ENCODE data around the gene ALPK1. TPM values are rescaled to one million over a fixed set of nuclear protein-coding genes. Genes with fewer than 3 reads are reported as not detected.

ALPK1 gene
- polyA plus RNA-seq, 1 of the 3 experiments (the other 2 are of a cell fraction), result 2.8 TPM

GRCh38 chr4:112422644-112423043 lies 125.5 kb downstream of the ALPK1 start:
- CTCF ChIA-PET, result no interaction called here

GRCh38 chr4:112423591-112423990 lies 126.4 kb downstream of the ALPK1 start:
- H3K9me2 ChIP-seq, result no peaks in the 10 kb centered on the region
- ChIA-PET CTCF (no interaction called here), POLR2A (no interaction called here)
- no peak overlapping the region for H3K4me2 ChIP-seq
- no peak overlapping the region for H3K9ac ChIP-seq
- H2AFZ ChIP-seq (ENCODE audit: low read depth), result no peak overlapping the region
- H4K20me1 ChIP-seq (ENCODE audit: insufficient read depth), result no peaks in the 10 kb centered on the region
- WGBS (ENCODE audit: low lambda C conversion rate), result 100% methylated on average over 1 of the region's 1 CpG
- no peak overlapping the region for H3K4me3 ChIP-seq (ENCODE audit: low read depth in 2 of 2, low read length in 1 of 2)
- no peaks in the 10 kb centered on the region for H3K36me3 ChIP-seq (replicated peaks in 1 of 2; ENCODE audit: control insufficient read depth in 1 of 2, insufficient read depth in 2 of 2, low read length in 1 of 2)
- H3K9me3 ChIP-seq, result no peaks in the 10 kb centered on the region
- H3K27ac ChIP-seq (ENCODE audit: low read depth in 2 of 2, low read length in 1 of 2), result no peak overlapping the region
- H3K79me2 ChIP-seq (ENCODE audit: insufficient read depth), result no peaks in the 10 kb centered on the region
- no peaks in the 10 kb centered on the region for H3F3A ChIP-seq (replicated peaks; ENCODE audit: insufficient read depth)
- no peak for TF ChIP-seq RFX5 (IDR thresholded peaks at IDR 0.05; ENCODE audit: low read length)
- TF ChIP-seq USF2 (IDR thresholded peaks at IDR 0.05; ENCODE audit: borderline replicate concordance, low read depth, low read length), result no peak
- DNase-seq, result no peak
- no peaks in the 10 kb centered on the region for H3K27me3 ChIP-seq (ENCODE audit: insufficient read depth)
- H3K4me1 ChIP-seq (ENCODE audit: control insufficient read depth in 1 of 2, insufficient read depth in 2 of 2, low read depth in 1 of 2, low read length in 1 of 2), result no peaks in the 10 kb centered on the region

More at GRCh38 chr4:112422644-112423043, 125.5 kb downstream of the ALPK1 start:
- no peaks in the 10 kb centered on the region for H3K9me3 ChIP-seq
- H3K27me3 ChIP-seq (ENCODE audit: insufficient read depth), result no peaks in the 10 kb centered on the region
- no peak overlapping the region for H3K4me3 ChIP-seq (ENCODE audit: low read depth in 2 of 2, low read length in 1 of 2)
- no peaks in the 10 kb centered on the region for H3K4me1 ChIP-seq (ENCODE audit: control insufficient read depth in 1 of 2, insufficient read depth in 2 of 2, low read depth in 1 of 2, low read length in 1 of 2)
- H3K4me2 ChIP-seq, result no peak overlapping the region
- 60% methylated on average over 1 of the region's 2 CpGs for WGBS (ENCODE audit: low lambda C conversion rate)
- H3K9ac ChIP-seq, result no peak overlapping the region
- no peak overlapping the region for H3K27ac ChIP-seq (ENCODE audit: low read depth in 2 of 2, low read length in 1 of 2)
- H3K79me2 ChIP-seq (ENCODE audit: insufficient read depth), result no peaks in the 10 kb centered on the region
- no peaks in the 10 kb centered on the region for H3K9me2 ChIP-seq
- no peaks in the 10 kb centered on the region for H3F3A ChIP-seq (replicated peaks; ENCODE audit: insufficient read depth)
- DNase-seq, result no peak
- POLR2A ChIA-PET, result no interaction called here
- TF ChIP-seq MAX (IDR thresholded peaks at IDR 0.05; ENCODE audit: low read depth), result no peak
- TF ChIP-seq FOXM1 (IDR thresholded peaks at IDR 0.05; ENCODE audit: low read depth), result no peak
- no peak for TF ChIP-seq NRF1 (IDR thresholded peaks at IDR 0.05; ENCODE audit: low read depth, low read length)
- no peaks in the 10 kb centered on the region for H3K36me3 ChIP-seq (replicated peaks in 1 of 2; ENCODE audit: control insufficient read depth in 1 of 2, insufficient read depth in 2 of 2, low read length in 1 of 2)
- H2AFZ ChIP-seq (ENCODE audit: low read depth), result no peak overlapping the region
- H4K20me1 ChIP-seq (ENCODE audit: insufficient read depth), result no peaks in the 10 kb centered on the region

- TF ChIP-seq PBX3 (IDR thresholded peaks at IDR 0.05) (no peak), ELF1 (IDR thresholded peaks at IDR 0.05) (no peak), TAF1 (IDR thresholded peaks at IDR 0.05; ENCODE audit: borderline replicate concordance, low read depth, low read length) (no peak), NRF1 (IDR thresholded peaks at IDR 0.05; ENCODE audit: low read depth, low read length) (no peak), EZH2phosphoT487 (IDR thresholded peaks at IDR 0.05; ENCODE audit: borderline replicate concordance, low read depth) (no peak), SMC3 (IDR thresholded peaks at IDR 0.05; ENCODE audit: low read depth, low read length) (no peak), FOSL2 (IDR thresholded peaks at IDR 0.05; ENCODE audit: borderline replicate concordance, low read depth) (no peak), MEF2A (IDR thresholded peaks at IDR 0.05; ENCODE audit: borderline replicate concordance, low read depth) (no peak), YY1 (IDR thresholded peaks at IDR 0.05; ENCODE audit: low read depth) (no peak), USF2 (IDR thresholded peaks at IDR 0.05; ENCODE audit: borderline replicate concordance, low read depth, low read length) (no peak), CHD2 (IDR thresholded peaks at IDR 0.05; ENCODE audit: low read length, partially characterized antibody) (no peak), REST (IDR thresholded peaks at IDR 0.05; ENCODE audit: low read depth, low read length) (no peak)
- H3K9me2 ChIP-seq, result no peaks in the 10 kb centered on the region
- H3K27me3 ChIP-seq (ENCODE audit: insufficient read depth), result no peaks in the 10 kb centered on the region
- H3K9ac ChIP-seq, result no peak overlapping the region
- no peaks in the 10 kb centered on the region for H3K4me1 ChIP-seq (ENCODE audit: control insufficient read depth in 1 of 2, insufficient read depth in 2 of 2, low read depth in 1 of 2, low read length in 1 of 2)
- POLR2A ChIA-PET, result no interaction called here
- no peak for DNase-seq
- CTCF ChIA-PET, result no interaction called here
- H3K4me3 ChIP-seq (ENCODE audit: low read depth in 2 of 2, low read length in 1 of 2), result no peak overlapping the region
- H3K27ac ChIP-seq (ENCODE audit: low read depth in 2 of 2, low read length in 1 of 2), result no peak overlapping the region
- H3K79me2 ChIP-seq (ENCODE audit: insufficient read depth), result no peaks in the 10 kb centered on the region
- no peak overlapping the region for H2AFZ ChIP-seq (ENCODE audit: low read depth)
- H4K20me1 ChIP-seq (ENCODE audit: insufficient read depth), result no peaks in the 10 kb centered on the region
- no peaks in the 10 kb centered on the region for H3F3A ChIP-seq (replicated peaks; ENCODE audit: insufficient read depth)
- 90% methylated on average over 4 of the region's 4 CpGs for WGBS (ENCODE audit: low lambda C conversion rate)
- no peaks in the 10 kb centered on the region for H3K36me3 ChIP-seq (replicated peaks in 1 of 2; ENCODE audit: control insufficient read depth in 1 of 2, insufficient read depth in 2 of 2, low read length in 1 of 2)
- H3K4me2 ChIP-seq, result no peak overlapping the region
- H3K9me3 ChIP-seq, result no peaks in the 10 kb centered on the region
These were observed 128.7 kb downstream of the ALPK1 start for GRCh38 chr4:112425823-112426222.
